MM.1S (cell line): ENCODE measurements around the gene HNF1A.

Source experiments
- DNase-seq: peaks from one replicate; pipeline ENCODE4 v3.0.0-alpha.2; 2015
- H2AFZ ChIP-seq: fragments of 300-600 bp; sonication (generic); 2 replicates; pipeline ENCODE4 v1.6.0; 2016; ENCODE audit warnings: antibody characterized with exemption, low read length
- H3F3A ChIP-seq: fragments of 300-600 bp; sonication (generic); 2 replicates; pipeline ENCODE4 v1.6.1; 2016; ENCODE audit warnings: mild to moderate bottlenecking, antibody characterized with exemption, low read length, moderate library complexity, mixed read lengths; ENCODE audit not compliant: insufficient read depth
- H3K27ac ChIP-seq: fragments of 300-600 bp; sonication (generic); 2 replicates; pipeline ENCODE4 v1.5.1; 2016; ENCODE audit warnings: mild to moderate bottlenecking, low read length
- H3K27me3 ChIP-seq: fragments of 300-600 bp; sonication (generic); replicated peaks from 2 replicates; pipeline ENCODE4 v1.6.0; 2016; ENCODE audit warnings: low read length; ENCODE audit not compliant: insufficient read depth
- H3K36me3 ChIP-seq: fragments of 300-600 bp; sonication (generic); replicated peaks from 2 replicates; pipeline ENCODE4 v1.6.1; 2016; ENCODE audit warnings: mild to moderate bottlenecking, low read length, mixed read lengths; ENCODE audit not compliant: insufficient read depth
- H3K4me1 ChIP-seq: fragments of 300-600 bp; sonication (generic); 2 replicates; pipeline ENCODE4 v1.6.1; 2016; ENCODE audit warnings: low read length, mixed read lengths
- H3K4me2 ChIP-seq: fragments of 300-600 bp; sonication (generic); 2 replicates; pipeline ENCODE4 v1.6.0; 2016; ENCODE audit warnings: low read depth, low read length
- H3K4me3 ChIP-seq: fragments of 300-600 bp; sonication (generic); 2 replicates; pipeline ENCODE4 v1.5.1; 2016; ENCODE audit warnings: low read length, mixed read lengths
- H3K79me2 ChIP-seq: fragments of 300-600 bp; sonication (generic); 2 replicates; pipeline ENCODE4 v1.6.1; 2016; ENCODE audit warnings: mixed run types, low read length, mixed read lengths
- H3K9ac ChIP-seq: fragments of 300-600 bp; sonication (generic); 2 replicates; pipeline ENCODE4 v1.6.1; 2016; ENCODE audit warnings: low read length, mixed read lengths
- H3K9me2 ChIP-seq: fragments of 300-600 bp; sonication (generic); replicated peaks from 2 replicates; pipeline ENCODE4 v1.6.1; 2016; ENCODE audit warnings: mild to moderate bottlenecking, low read length, mixed read lengths; ENCODE audit not compliant: insufficient read depth
- H3K9me3 ChIP-seq: fragments of 300-600 bp; sonication (generic); replicated peaks from 2 replicates; pipeline ENCODE4 v1.6.1; 2016; ENCODE audit warnings: mild to moderate bottlenecking, low read length, mixed read lengths; ENCODE audit not compliant: insufficient read depth
- H4K20me1 ChIP-seq: fragments of 300-600 bp; sonication (generic); 2 replicates; pipeline ENCODE4 v1.6.1; 2016; ENCODE audit warnings: mild to moderate bottlenecking, low read length, moderate library complexity, mixed read lengths; ENCODE audit not compliant: insufficient read depth
- EZH2 ChIP-seq: fragments of 300-600 bp; sonication (generic); optimal IDR thresholded peaks from 2 replicates; pipeline ENCODE3; 2017; ENCODE audit warnings: low read depth, mild to moderate bottlenecking, antibody characterized with exemption, low read length, mixed read lengths
- EZH2phosphoT487 ChIP-seq: fragments of 300-600 bp; sonication (generic); IDR thresholded peaks from 2 replicates; pipeline ENCODE4 v1.6.1; 2018; ENCODE audit warnings: antibody characterized with exemption, low read length
- TF ChIP-seq, protein P1 (sequence below): fragments of 300-600 bp; sonication (generic); IDR thresholded peaks from 2 replicates; pipeline ENCODE4 v1.5.1; 2016; ENCODE audit warnings: antibody characterized with exemption, low read length, mixed read lengths

HNF1A gene

GRCh38 chr12:121008347-121009098 is 30.2 kb downstream of the HNF1A start:
- no peaks in the 10 kb centered on the region for H3F3A ChIP-seq
- H3K79me2 ChIP-seq, result no peaks in the 10 kb centered on the region
- no peak overlapping the region for H3K9ac ChIP-seq
- DNase-seq, result no peak
- no peak overlapping the region for H3K4me3 ChIP-seq
- no peaks in the 10 kb centered on the region for H3K9me3 ChIP-seq
- TF ChIP-seq, protein P1, sequence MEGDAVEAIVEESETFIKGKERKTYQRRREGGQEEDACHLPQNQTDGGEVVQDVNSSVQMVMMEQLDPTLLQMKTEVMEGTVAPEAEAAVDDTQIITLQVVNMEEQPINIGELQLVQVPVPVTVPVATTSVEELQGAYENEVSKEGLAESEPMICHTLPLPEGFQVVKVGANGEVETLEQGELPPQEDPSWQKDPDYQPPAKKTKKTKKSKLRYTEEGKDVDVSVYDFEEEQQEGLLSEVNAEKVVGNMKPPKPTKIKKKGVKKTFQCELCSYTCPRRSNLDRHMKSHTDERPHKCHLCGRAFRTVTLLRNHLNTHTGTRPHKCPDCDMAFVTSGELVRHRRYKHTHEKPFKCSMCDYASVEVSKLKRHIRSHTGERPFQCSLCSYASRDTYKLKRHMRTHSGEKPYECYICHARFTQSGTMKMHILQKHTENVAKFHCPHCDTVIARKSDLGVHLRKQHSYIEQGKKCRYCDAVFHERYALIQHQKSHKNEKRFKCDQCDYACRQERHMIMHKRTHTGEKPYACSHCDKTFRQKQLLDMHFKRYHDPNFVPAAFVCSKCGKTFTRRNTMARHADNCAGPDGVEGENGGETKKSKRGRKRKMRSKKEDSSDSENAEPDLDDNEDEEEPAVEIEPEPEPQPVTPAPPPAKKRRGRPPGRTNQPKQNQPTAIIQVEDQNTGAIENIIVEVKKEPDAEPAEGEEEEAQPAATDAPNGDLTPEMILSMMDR, result no peak
- TF ChIP-seq EZH2 (no peak), EZH2phosphoT487 (no peak)
- no peaks in the 10 kb centered on the region for H3K9me2 ChIP-seq
- no peaks in the 10 kb centered on the region for H3K27me3 ChIP-seq
- H3K27ac ChIP-seq, result no peak overlapping the region
- H4K20me1 ChIP-seq, result no peaks in the 10 kb centered on the region
- no peak overlapping the region for H2AFZ ChIP-seq
- H3K4me1 ChIP-seq, result no peaks in the 10 kb centered on the region
- H3K4me2 ChIP-seq, result no peak overlapping the region
- H3K36me3 ChIP-seq, result no peaks in the 10 kb centered on the region

DNA sequence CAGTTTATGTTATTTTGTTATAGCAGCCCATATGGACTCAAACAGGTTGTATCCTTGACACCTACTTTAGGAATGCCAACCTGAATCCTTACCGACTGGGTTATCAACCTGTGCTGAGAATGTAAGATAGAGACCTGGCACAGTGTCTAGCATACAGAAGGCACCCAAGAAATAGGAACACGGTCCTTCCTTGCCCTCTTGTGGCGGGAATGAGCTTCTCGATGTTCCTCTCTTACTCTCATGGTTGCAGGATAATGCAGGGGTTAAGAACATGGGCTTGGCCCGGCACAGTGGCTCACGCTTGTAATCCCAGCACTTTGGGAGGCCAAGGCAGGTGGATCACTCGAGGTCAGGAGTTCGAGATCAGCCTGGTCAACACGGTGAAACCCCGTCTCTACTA is 31.4 kb downstream of the HNF1A start:
- Histone ChIP-seq H4K20me1 (no peaks in the 10 kb centered on the region), H3K9me3 (no peaks in the 10 kb centered on the region), H3K27ac (no peak overlapping the region), H3K79me2 (no peaks in the 10 kb centered on the region), H3K4me2 (no peak overlapping the region), H3K4me1 (no peaks in the 10 kb centered on the region), H3K27me3 (no peaks in the 10 kb centered on the region), H3F3A (no peaks in the 10 kb centered on the region), H3K4me3 (no peak overlapping the region), H2AFZ (no peak overlapping the region), H3K9me2 (no peaks in the 10 kb centered on the region), H3K36me3 (no peaks in the 10 kb centered on the region), H3K9ac (no peak overlapping the region)
- TF ChIP-seq EZH2 (no peak), EZH2phosphoT487 (no peak)
- TF ChIP-seq, protein P1, result no peak
- no peak for DNase-seq

DNA sequence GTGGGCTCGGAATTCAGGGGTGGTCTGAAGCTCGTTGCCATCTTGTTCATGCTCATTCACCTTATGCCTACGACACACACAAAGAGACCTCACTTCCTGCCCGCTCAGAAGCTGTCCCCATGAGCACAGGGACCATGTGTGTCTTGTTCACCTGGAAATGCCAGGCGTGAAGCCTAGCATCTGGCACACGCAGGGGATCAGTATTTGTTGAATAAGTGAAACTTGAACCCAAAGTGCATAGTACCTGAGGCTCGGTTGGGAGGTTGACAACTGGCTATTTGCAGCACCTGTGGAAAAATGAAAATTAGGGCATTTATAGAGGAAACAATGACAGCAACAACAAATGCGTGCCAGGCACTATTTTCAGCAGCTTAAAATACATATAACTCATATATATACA is 32.5 kb downstream of the HNF1A start:
- Histone ChIP-seq H3K36me3 (no peaks in the 10 kb centered on the region), H2AFZ (no peak overlapping the region), H3K4me2 (no peak overlapping the region)

More for the DNA sequence above, 32.5 kb downstream of the HNF1A start:
- Histone ChIP-seq H3K9me3 (no peaks in the 10 kb centered on the region), H3K4me1 (no peaks in the 10 kb centered on the region), H3K79me2 (peaks cover 10% of the 10 kb centered on the region), H3K9me2 (no peaks in the 10 kb centered on the region), H3K27me3 (no peaks in the 10 kb centered on the region), H3K9ac (no peak overlapping the region), H3K27ac (no peak overlapping the region), H4K20me1 (no peaks in the 10 kb centered on the region), H3F3A (no peaks in the 10 kb centered on the region), H3K4me3 (no peak overlapping the region)
- DNase-seq, result no peak
- TF ChIP-seq, protein P1, result no peak
- TF ChIP-seq EZH2phosphoT487 (no peak), EZH2 (no peak)
